Muscle of arm (tissue), 12 donors: ENCODE data around the gene MDM1. TPM values are rescaled to one million over a fixed set of nuclear protein-coding genes. Genes with fewer than 3 reads are reported as not detected.
A peak's percentile ranks its signal among the peaks of the same experiment; 100 is the strongest.

Experiments
- DNase-seq: peaks from one replicate; pipeline ENCODE4 v3.0.0-alpha.2; 2013
- polyA plus RNA-seq, 12 donors: library from polyadenylated mRNA; unstranded; fragments of 120-200 nt; gene quantifications; one replicate each; pipeline ENCODE4 v1.2.1, GENCODE V29; 2013; ENCODE audit not compliant: insufficient read length in 12 of 12

Gene MDM1
- polyA plus RNA-seq, 12 donors, result 7.2 to 27.7 (median 17.2) TPM; not detected in 1

DNA sequence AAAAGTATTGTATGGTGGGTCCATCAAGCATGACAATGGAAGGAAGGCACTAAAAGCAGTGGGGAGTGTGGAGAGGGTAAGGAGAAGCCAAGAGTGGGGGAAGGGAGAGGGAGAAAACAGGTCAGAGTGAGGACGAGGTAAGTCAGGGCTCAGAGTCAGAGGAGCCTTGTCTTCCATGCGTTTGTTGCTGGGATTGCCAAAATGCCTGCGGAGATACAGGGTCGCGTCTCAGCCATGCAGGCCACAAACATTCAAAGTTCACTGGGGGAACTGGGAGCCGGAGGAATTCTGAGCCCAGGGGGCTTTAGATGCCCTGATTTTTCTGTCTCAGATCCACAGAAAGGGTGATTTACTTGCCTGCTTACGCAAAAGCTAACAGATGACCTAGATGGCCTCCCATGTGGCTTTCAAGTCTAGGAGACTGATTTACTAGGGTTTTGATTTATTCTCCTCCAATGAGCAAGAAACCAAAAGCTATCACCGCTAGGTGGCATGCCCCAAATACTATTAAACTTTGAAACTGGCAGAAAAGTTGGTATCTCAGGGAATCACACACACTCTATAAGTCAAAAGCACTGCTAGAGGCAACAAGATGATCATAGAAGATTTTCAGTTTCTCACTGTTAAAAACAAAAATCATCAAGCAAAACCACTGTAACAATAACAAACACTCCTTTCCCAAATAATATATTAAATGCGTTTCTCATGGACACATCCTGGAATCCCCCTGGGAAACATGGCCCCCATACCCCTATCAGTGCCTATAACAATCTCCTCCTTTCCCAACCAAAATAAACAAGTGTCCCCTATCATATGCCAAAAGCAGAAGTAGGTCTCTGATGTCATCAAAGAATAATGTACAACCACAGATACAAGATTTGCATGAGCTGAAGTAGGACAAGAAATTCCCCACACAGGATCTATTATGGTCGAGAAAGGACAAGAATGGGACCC, 26.6 kb upstream of the MDM1 start:
- DNase-seq, result peak; percentile 76

DNA sequence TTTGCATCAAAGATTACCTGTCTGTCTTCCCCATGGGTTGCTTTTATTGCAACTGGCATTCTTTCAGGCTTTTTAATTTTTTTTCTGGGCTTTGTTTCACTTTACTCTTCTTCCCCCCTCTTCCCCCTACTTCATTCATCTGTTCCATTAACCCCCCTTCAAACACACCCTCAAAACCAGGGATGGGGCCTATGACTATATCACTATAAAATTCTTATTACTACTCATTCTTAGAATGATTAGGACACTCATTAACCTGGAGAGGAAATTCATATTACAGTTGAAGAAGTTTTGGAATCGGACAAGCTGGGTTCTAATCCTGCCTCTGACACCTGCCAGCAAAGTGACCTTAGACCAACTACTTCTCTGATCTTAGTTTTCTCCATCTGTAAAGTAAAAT, 24.8 kb upstream of the MDM1 start:
- no peak for DNase-seq

DNA sequence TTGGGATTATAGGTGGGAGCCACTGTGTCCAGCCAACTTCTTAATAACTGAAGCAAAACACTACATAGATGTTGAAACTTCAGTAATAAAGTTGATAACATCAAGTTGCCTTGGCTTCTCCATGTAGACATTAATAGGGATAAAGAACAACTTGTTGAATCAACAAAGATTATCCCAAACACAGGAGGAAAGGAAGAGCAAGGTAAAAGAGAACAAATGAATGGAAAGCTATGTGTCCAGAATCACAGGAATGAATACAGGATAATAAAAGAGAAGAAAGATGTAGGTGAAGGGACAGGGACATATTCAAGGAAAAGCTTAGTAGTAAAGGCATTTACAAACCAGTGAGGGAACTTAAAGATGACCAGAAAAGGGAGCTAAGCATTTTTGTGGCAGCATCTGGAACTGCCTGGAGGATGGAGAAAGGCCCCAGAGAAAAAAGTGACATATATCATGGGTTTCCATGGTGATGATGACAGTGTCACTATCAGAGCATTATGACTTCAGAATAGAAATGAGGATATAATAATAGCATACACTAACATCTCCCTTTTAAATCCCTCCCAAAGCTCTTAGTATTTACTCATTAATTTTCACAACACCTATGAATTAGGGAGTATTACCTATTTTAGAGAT, 24.0 kb upstream of the MDM1 start:
- no peak for DNase-seq

DNA sequence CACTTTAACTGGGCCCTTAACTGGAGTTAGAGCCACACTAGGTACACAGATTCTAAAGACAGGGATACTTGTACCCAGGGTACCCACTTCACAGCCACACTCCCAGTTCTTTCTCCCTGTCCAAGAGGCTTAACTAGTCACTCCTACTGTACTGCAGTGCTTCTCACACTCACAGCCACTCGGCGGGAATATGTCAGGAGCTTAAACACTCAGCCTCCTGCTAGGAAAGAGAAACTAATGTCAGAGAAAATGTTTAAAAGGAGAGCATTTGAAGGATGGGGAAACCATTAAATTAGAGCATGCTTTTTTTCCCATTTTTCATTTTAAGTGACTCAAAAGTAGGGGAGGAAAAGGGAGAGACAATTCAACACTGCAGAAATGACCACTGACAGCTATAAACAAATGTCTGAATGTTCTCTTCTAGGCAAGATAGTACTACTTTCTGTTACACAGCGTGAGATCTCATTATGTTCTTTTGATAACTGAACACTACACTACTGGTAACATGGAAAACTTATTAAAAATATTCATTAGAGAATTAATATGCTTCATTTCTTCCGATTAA, 22.9 kb upstream of the MDM1 start:
- no peak for DNase-seq

DNA sequence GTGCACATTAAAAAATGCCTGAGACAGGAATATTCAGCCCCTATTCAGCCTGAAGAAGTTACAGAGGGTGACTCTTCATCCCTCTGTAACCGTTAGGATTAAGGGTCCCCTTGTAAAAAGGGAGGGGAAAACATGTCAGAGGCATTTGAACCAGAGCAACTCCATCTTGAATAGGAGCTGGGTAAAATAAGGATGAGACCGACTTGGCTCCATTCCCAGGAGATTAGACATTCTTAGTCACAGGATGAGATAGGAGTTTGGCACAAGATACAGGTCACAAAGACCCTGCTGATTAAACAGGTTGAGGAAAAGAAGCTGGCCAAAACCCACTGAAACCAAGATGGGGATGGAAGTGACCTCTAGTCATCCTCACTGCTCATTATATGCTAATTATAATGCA, 19.9 kb upstream of the MDM1 start:
- no peak for DNase-seq

- no peak for DNase-seq
These were observed 18.6 kb upstream of the MDM1 start for GRCh38 chr12:68350753-68351152.

- no peak for DNase-seq
These were observed 17.9 kb upstream of the MDM1 start for GRCh38 chr12:68349921-68350606.

GRCh38 chr12:68349220-68349621, 17.1 kb upstream of the MDM1 start:
- DNase-seq, result no peak

DNA sequence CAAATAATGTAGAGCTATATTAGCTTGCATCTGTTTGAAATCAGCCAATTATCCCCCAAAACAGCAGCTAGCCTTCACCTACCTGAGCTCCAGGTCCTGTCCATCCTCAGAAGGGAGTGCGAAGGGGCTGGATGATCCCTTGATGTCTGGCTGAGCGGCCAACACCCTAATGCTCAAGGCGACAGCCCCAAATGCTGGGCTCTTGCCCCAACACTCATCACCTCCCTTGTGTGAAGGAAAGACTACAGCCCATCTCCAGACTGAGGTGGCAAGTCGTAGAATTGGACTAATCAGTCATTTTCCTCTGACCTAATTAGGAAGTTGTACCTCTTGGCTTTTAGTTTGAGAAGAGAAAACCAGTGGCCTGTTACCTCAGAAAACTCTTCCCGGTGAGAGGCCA, 16.3 kb upstream of the MDM1 start:
- DNase-seq, result no peak

DNA sequence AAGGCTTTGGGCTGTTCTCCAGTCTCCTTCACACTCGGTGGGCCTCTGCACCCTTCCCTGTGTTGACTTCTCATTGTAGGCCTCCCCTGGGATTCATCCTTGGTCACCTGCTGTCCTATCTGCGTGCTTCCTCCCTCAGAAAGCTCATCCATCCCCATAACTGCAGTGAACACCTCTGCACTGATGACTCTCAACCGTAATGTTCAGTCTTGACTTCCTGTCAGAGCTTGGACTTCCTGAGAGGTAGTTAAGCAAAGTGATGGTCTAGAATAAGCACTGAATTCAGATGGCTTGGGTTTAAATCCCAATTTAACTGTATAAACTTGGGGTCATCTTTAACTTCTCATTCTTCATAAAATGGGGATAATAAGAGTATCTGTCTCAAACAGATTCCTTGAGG, 13.6 kb upstream of the MDM1 start:
- DNase-seq, result no peak

GRCh38 chr12:68344126-68344525, 12.0 kb upstream of the MDM1 start:
- no peak for DNase-seq

DNA sequence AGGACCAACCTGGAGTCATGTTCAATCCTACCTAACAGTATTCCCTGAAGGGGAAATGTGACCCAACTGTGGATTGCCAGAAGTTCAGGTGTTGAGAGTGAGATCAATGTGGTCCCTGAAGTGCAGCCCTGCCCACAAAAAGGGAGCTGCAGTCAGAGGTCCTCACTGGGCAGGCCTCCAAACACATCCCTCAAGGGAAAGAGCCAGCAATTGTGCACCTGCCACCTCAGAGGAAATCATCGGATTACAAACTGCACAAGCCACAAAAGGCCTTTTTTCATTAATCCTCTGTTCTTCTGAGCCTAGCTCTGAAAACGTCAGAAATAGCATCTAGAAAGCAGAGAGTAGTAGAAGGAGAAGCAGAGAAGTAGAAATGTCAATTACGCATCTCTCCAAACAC, 10.8 kb upstream of the MDM1 start:
- DNase-seq, result no peak

DNA sequence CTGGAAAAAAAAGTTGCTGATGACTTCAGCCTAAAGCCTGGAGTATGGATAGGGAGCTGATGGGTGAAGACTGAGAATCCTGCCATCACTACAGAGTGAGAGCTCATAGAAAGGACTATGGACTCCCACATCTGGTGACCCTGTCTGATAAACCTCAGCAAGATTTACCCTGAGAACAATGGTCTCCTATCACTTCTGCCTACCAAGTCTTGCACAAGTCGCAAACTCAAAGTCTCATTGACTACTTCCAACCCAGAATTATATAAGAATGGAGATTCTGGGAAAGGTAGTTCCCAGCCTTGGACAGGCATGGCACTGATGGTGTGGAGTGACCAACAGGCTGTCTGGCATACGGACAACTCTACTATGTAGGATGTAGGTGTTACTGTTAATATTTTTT, 9.7 kb upstream of the MDM1 start:
- DNase-seq, result no peak

GRCh38 chr12:68340404-68341270, 8.5 kb upstream of the MDM1 start:
- no peak for DNase-seq

DNA sequence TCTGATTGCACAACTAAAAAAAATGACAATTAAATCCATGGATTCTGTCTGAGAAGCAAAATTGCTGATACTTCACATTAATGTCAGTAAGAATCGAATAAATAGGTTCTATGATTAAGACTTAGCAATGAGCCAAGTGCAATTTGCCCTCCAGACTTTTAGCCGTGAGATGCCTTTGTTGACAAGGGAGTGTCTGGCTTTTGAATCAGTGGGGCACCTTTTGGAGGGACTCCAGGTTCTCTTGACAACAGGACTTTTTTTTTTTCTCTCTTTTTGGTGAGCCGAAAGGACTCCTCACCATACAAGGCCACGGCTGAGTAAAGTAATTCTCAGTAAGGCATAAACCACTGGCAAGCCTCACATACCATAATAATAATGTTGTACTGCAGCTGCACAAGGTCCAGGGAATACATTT, 4.7 kb upstream of the MDM1 start:
- no peak for DNase-seq

GRCh38 chr12:68335462-68335861, 3.3 kb upstream of the MDM1 start:
- DNase-seq, result no peak

- no peak for DNase-seq
These were observed 2.0 kb upstream of the MDM1 start for GRCh38 chr12:68334132-68334531.

DNA sequence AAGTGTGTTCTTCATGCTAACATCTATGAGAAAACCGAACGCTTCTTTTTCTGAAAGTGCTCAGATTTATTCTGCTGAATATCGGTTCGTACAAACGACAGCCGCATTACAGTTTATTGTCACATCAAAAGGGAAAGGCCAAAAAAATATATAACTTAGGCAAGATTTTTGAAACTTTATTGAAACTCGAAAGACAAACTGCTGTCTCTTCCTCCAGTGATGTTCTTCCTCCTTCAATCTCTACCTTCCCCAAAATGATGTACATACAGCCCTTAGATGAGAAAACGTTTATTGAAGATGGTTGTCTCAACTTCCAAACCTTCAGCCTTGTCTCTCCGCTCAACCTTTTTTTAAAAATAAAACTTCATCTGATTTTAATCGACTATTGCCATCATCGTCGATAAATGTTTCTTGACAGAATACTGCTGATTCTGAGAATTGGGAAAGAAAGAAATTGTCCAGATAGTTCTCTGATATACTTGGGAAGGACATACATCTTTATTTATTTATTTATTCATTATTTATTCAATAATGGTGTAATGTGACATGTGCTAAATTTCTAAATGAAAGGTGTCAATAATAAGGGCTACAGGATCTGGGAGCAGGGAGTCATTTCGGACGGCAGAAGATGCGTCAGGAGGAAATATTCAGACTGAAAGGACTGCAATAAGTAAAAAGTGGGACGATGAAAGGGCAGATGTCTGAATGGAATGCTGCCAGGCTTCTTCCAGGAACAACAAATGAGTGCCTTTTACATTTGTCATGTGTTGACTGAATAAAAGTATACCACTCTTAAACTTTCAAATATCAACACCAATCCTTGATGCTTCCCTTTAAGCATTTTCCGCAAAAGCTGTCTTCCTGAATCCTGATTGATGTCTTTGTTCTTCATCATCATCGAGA, 817 bp upstream of the MDM1 start:
- DNase-seq, result peak; percentile 7

DNA sequence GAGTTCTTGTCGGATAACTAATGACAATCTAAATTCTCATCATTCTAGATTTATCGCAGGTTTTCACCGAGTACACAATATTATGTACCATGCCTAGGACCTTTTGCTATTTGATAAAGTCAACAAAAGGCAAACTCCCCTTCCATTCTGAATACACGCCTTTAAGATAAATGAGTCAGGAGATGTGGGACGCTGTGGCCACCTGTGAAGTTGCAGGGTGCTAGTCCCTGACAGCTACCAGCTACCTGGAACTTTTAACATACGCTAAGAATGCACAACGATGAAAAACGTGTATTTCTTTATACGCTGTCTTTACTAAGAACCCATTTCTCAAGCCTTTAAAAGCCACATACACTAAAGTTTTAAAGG, 678 bp downstream of the MDM1 start:
- no peak for DNase-seq

- DNase-seq, result no peak
These were observed 4.3 kb downstream of the MDM1 start for GRCh38 chr12:68327896-68328295.
